ENCODE data around the gene CCDC17.

The CCDC17 gene
- total RNA-seq, result 3.5 to 5.4 (median 4.7) reads per million in 3 donors

DNA sequence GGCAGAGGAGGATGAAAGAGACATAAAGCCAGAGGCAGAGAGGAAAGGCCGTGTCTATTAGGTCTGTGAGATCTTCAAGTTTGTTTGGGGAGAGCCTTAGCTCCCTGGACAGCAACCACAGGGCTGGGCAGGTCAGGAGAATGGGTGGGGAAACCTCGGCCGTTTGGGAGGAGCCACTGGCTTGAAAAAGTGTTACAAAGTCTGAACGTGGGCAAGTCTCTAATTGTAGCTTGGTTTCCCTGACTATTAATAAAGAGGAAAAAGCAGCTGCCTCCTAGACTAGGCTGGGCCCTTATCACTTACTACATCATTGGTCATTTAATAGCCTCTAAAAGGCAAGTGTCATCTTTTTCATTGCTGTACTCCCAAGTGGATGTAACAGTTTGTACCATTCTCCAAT is at the start of gene CCDC17:
CCDC17 (minus strand) TSS at position 83 of the 400 bp plus-strand sequence. CDS start 145 bp downstream, outside the sequence.
- Histone ChIP-seq H3K4me1 (ENCODE audit: control insufficient read depth, insufficient read depth, low read length, poor library complexity, severe bottlenecking) (no peaks in the 10 kb centered on the region), H3K4me3 (ENCODE audit: insufficient read depth, low read depth, low read length, poor library complexity, severe bottlenecking) (no peak within 1 kb of the TSS), H3K27ac (ENCODE audit: insufficient read depth, low read length, poor library complexity, severe bottlenecking) (no peak within 1 kb of the TSS), H3K36me3 (ENCODE audit: control insufficient read depth, insufficient read depth, low read length) (peaks cover 28% of the 10 kb centered on the region), H3K27me3 (replicated peaks; ENCODE audit: control insufficient read depth, insufficient read depth, low read length, poor library complexity, severe bottlenecking) (no peaks in the 10 kb centered on the region), H3K9me3 (ENCODE audit: control insufficient read depth, low read length) (no peaks in the 10 kb centered on the region)
- DNase-seq, result no peak

DNA sequence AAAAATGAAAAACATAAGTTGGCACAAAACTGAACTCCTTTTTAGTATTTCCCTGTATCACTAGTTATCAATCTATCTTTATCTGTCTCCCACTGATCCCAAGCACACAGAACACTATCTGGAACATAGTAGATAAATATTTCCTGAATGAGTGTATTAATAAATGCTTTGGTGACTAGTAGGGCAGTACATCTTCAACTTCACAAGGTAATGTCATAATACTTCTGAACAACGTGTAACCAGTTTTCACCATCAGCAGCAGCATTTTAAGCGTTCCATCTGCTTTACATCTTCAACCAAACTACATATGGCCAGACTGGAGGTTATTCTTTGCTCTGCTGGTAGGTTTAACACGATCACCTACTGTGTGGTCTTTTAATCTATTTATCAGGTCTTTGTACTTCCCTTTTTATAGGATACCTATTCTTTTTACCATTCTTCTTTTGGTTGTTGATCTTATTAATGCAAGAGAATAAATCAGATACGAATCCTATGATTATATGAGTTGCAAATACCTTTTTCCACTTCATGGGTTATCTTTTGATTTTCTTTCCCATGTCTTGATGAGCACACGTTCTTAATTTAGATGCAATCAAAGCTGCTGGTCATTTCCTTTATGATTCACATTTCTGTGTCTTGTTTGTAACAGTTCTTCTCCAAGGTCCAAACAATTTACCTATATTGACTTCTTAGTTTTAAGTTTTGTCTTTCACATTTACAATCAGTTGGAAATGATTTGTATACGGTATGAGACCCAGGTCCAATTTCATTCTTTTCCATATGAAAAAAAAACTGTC is 46.2 kb upstream of the CCDC17 start:
- H3K4me3 ChIP-seq (ENCODE audit: insufficient read depth, low read depth, low read length, poor library complexity, severe bottlenecking), result no peak overlapping the region
- H3K9me3 ChIP-seq (ENCODE audit: control insufficient read depth, low read length), result no peaks in the 10 kb centered on the region
- H3K36me3 ChIP-seq (ENCODE audit: control insufficient read depth, insufficient read depth, low read length), result no peaks in the 10 kb centered on the region
- DNase-seq, result no peak
- no peak overlapping the region for H3K27ac ChIP-seq (ENCODE audit: insufficient read depth, low read length, poor library complexity, severe bottlenecking)
- no peaks in the 10 kb centered on the region for H3K27me3 ChIP-seq (replicated peaks; ENCODE audit: control insufficient read depth, insufficient read depth, low read length, poor library complexity, severe bottlenecking)
- H3K4me1 ChIP-seq (ENCODE audit: control insufficient read depth, insufficient read depth, low read length, poor library complexity, severe bottlenecking), result no peaks in the 10 kb centered on the region

DNA sequence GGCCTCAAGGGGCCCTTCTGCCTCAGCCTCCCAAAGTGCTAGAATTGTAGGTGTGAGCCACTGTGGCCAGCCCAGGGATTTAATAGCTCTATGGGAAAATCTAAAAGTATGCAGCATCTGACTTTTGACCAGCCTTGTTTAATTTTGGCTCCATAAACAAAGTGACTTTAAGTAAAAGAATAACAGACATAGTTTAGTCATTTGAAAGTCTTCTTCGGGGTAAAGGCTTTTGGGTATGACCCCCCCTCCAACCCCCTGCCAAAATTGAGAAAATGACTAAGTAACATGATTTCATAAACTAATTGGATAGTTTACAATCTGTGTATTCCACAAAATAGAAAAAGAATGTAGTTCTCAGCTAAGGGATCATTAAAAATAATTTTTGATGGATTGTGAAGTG is 45.5 kb upstream of the CCDC17 start:
- Histone ChIP-seq H3K36me3 (ENCODE audit: control insufficient read depth, insufficient read depth, low read length) (no peaks in the 10 kb centered on the region), H3K9me3 (ENCODE audit: control insufficient read depth, low read length) (no peaks in the 10 kb centered on the region), H3K4me3 (ENCODE audit: insufficient read depth, low read depth, low read length, poor library complexity, severe bottlenecking) (no peak overlapping the region), H3K27ac (ENCODE audit: insufficient read depth, low read length, poor library complexity, severe bottlenecking) (no peak overlapping the region), H3K27me3 (replicated peaks; ENCODE audit: control insufficient read depth, insufficient read depth, low read length, poor library complexity, severe bottlenecking) (no peaks in the 10 kb centered on the region), H3K4me1 (ENCODE audit: control insufficient read depth, insufficient read depth, low read length, poor library complexity, severe bottlenecking) (no peaks in the 10 kb centered on the region)
- no peak for DNase-seq

DNA sequence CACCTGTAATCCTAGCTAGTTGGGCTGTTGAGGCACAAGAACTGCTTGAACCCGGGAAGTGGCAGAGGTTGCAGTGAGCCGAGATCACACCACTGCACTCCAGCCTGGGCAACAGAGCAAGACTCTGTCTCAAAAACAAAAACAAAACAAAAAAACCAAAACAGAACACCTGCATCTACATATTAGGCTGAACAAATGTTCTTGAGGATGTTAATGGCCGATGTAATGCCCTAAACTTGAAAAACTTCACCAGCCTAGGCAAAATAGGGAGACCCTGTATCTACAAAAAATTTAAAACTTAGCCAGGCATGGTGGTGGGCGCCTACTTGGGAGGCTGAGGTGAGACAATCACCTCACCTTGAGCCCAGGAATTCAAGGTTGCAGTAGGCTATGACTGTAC is 44.7 kb upstream of the CCDC17 start:
- H3K27ac ChIP-seq (ENCODE audit: insufficient read depth, low read length, poor library complexity, severe bottlenecking), result no peak overlapping the region
- H3K36me3 ChIP-seq (ENCODE audit: control insufficient read depth, insufficient read depth, low read length), result no peaks in the 10 kb centered on the region
- no peak overlapping the region for H3K4me3 ChIP-seq (ENCODE audit: insufficient read depth, low read depth, low read length, poor library complexity, severe bottlenecking)
- no peak for DNase-seq
- no peaks in the 10 kb centered on the region for H3K4me1 ChIP-seq (ENCODE audit: control insufficient read depth, insufficient read depth, low read length, poor library complexity, severe bottlenecking)
- no peaks in the 10 kb centered on the region for H3K9me3 ChIP-seq (ENCODE audit: control insufficient read depth, low read length)
- no peaks in the 10 kb centered on the region for H3K27me3 ChIP-seq (replicated peaks; ENCODE audit: control insufficient read depth, insufficient read depth, low read length, poor library complexity, severe bottlenecking)

DNA sequence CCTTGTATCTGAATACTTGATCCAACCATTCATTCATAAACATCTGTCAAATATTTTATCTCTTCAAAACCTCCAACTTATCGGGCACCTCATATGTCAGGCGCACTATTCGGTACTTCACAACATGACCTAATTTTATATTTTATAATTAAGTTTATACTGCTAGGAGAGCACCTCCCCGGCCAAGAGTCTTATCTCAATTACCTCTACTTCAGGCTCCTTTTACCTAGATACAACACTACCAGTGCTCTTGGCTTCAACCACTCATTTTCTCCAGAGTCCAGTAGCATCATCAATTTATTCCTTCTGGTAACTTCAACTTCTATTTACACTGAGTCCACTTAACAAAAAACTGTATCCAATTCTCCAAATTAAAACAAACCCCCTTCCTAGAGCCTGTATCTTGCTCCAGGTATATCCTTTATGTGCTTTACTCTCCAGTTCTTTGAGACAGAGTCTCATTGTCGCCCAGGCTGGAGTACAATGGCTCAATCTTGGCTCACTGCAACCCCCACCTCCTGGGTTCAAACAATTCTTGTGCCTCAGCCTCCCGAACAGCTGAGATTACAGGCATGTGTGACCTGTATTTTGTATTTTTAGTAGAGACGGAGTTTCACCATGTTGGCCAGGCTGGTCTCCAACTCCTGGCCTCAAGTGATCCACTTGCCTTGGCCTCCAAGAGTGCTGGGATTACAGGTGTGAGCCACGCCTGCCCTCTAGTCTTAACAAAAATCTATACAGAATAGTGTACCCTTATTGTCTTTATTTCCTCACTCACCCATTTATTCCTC is 43.7 kb upstream of the CCDC17 start:
- H3K36me3 ChIP-seq (ENCODE audit: control insufficient read depth, insufficient read depth, low read length), result no peaks in the 10 kb centered on the region
- no peak overlapping the region for H3K27ac ChIP-seq (ENCODE audit: insufficient read depth, low read length, poor library complexity, severe bottlenecking)
- H3K9me3 ChIP-seq (ENCODE audit: control insufficient read depth, low read length), result no peaks in the 10 kb centered on the region
- H3K4me3 ChIP-seq (ENCODE audit: insufficient read depth, low read depth, low read length, poor library complexity, severe bottlenecking), result no peak overlapping the region
- H3K4me1 ChIP-seq (ENCODE audit: control insufficient read depth, insufficient read depth, low read length, poor library complexity, severe bottlenecking), result no peaks in the 10 kb centered on the region
- no peak for DNase-seq
- H3K27me3 ChIP-seq (replicated peaks; ENCODE audit: control insufficient read depth, insufficient read depth, low read length, poor library complexity, severe bottlenecking), result no peaks in the 10 kb centered on the region

DNA sequence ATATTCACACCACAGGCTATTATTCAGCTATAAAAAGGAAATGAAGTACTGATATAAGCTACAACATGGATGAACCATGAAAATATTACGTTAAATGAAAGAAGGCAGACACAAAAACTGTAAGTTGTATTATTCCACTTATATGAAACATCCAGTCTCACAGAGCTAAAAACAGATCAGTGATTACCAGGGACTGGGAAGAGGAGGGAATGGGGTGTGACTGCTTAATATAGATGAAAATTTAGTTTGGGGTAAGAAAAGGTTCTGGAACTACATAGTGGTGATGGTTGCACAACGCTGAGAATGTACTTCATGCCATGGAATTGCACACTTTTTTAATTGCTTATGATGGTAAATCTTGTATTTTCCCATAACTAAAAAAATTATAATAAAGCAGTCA is 43.0 kb upstream of the CCDC17 start:
- Histone ChIP-seq H3K9me3 (ENCODE audit: control insufficient read depth, low read length) (no peaks in the 10 kb centered on the region), H3K4me3 (ENCODE audit: insufficient read depth, low read depth, low read length, poor library complexity, severe bottlenecking) (no peak overlapping the region), H3K27ac (ENCODE audit: insufficient read depth, low read length, poor library complexity, severe bottlenecking) (no peak overlapping the region), H3K27me3 (replicated peaks; ENCODE audit: control insufficient read depth, insufficient read depth, low read length, poor library complexity, severe bottlenecking) (no peaks in the 10 kb centered on the region), H3K36me3 (ENCODE audit: control insufficient read depth, insufficient read depth, low read length) (no peaks in the 10 kb centered on the region), H3K4me1 (ENCODE audit: control insufficient read depth, insufficient read depth, low read length, poor library complexity, severe bottlenecking) (no peaks in the 10 kb centered on the region)
- no peak for DNase-seq

DNA sequence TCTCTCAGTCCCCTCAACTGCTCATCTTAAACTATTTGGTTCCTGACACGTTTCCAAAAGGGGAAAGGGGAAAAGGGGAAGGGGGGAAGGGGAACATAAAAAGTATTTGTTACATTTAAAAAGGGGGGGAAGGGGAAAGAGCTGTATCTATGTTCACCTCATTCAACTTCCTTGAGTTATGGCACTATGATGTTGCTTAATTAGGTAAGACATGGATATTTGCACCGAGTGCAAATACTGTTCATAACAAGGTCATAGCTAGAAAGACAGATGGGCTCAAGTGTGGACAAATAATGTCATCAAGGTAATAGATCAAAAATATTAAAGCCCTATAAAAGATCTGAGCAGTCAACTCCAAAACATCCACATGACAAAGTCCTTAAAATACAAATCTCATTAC is 36.5 kb upstream of the CCDC17 start:
- Histone ChIP-seq H3K4me1 (ENCODE audit: control insufficient read depth, insufficient read depth, low read length, poor library complexity, severe bottlenecking) (no peaks in the 10 kb centered on the region), H3K36me3 (ENCODE audit: control insufficient read depth, insufficient read depth, low read length) (peaks cover 50% of the 10 kb centered on the region), H3K27me3 (replicated peaks; ENCODE audit: control insufficient read depth, insufficient read depth, low read length, poor library complexity, severe bottlenecking) (no peaks in the 10 kb centered on the region), H3K27ac (ENCODE audit: insufficient read depth, low read length, poor library complexity, severe bottlenecking) (no peak overlapping the region), H3K4me3 (ENCODE audit: insufficient read depth, low read depth, low read length, poor library complexity, severe bottlenecking) (no peak overlapping the region), H3K9me3 (ENCODE audit: control insufficient read depth, low read length) (no peaks in the 10 kb centered on the region)
- DNase-seq, result no peak

DNA sequence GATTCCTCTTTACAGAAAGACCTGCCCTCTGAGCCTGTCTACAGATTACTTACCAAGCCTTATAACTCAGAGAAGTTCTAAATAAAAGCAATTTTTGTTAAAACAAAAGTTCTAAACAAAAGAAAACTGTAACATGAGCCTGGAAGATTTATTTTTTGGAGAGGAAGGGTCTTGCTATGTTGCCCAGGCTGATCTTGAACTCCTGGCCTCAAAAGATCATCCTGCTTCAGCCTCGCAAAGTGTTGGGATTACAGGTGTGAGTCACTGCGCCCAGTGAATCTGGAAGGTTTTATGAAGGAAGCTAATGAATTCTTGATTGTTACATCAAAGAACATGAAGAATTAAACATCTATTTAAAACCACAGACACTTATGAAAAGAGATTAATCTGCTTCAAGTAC is 35.4 kb upstream of the CCDC17 start:
- peaks cover 61% of the 10 kb centered on the region for H3K36me3 ChIP-seq (ENCODE audit: control insufficient read depth, insufficient read depth, low read length)

DNA sequence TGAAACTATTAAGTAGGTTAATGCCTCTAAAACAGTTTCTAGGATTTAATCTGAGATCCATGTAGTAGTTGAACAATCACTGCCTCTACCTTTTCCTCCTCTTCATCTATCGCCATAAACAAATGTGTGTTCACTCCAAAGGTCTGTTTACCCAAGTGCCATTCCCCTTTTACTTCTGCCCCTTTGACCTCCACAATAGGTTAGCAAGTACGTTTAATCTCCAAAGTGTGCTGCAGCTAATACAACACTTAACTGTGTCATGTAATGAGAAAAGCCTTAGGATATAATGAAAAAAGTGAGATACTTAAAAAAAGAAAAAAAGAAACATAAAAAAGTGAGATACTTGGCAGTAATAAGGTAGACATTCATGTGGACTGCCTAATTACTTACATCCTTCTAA is 34.3 kb upstream of the CCDC17 start:
- Histone ChIP-seq H3K27me3 (replicated peaks; ENCODE audit: control insufficient read depth, insufficient read depth, low read length, poor library complexity, severe bottlenecking) (no peaks in the 10 kb centered on the region), H3K36me3 (ENCODE audit: control insufficient read depth, insufficient read depth, low read length) (peaks cover 68% of the 10 kb centered on the region), H3K27ac (ENCODE audit: insufficient read depth, low read length, poor library complexity, severe bottlenecking) (no peak overlapping the region), H3K9me3 (ENCODE audit: control insufficient read depth, low read length) (no peaks in the 10 kb centered on the region), H3K4me3 (ENCODE audit: insufficient read depth, low read depth, low read length, poor library complexity, severe bottlenecking) (no peak overlapping the region), H3K4me1 (ENCODE audit: control insufficient read depth, insufficient read depth, low read length, poor library complexity, severe bottlenecking) (no peaks in the 10 kb centered on the region)
- no peak for DNase-seq

More for the DNA sequence above, 35.4 kb upstream of the CCDC17 start:
- no peak for DNase-seq
- Histone ChIP-seq H3K4me3 (ENCODE audit: insufficient read depth, low read depth, low read length, poor library complexity, severe bottlenecking) (no peak overlapping the region), H3K27ac (ENCODE audit: insufficient read depth, low read length, poor library complexity, severe bottlenecking) (no peak overlapping the region), H3K4me1 (ENCODE audit: control insufficient read depth, insufficient read depth, low read length, poor library complexity, severe bottlenecking) (no peaks in the 10 kb centered on the region), H3K27me3 (replicated peaks; ENCODE audit: control insufficient read depth, insufficient read depth, low read length, poor library complexity, severe bottlenecking) (no peaks in the 10 kb centered on the region), H3K9me3 (ENCODE audit: control insufficient read depth, low read length) (no peaks in the 10 kb centered on the region)

DNA sequence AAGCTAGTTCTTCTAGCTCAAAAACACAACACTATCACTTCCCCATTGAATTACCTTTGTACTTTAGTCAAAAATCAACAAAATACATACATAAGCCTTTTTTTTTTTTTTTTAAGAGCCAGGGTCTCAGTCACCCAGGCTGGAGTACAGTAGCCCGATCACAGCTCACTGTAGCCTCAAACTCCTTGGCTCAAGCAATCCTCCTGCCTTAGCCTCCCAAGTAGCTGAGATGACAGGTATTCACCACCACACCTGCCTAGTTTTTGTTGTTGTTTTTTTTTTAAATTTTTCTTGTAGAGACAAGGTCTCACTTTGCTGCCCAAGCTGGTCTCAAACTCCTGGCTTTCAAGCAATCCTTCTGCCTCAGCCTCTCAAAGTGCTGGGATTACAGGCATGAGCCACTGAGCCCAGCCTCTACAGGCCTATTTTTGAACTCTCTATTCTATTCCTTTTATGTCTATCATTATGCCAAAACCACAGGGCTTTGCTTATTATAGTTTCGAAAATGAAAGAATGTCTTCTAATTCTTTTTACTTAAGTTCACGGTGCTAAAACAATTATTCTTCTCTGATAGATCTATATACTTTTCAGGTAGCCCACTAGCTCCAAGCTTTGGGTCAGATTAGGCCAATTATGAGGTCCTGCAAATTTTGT is 32.8 kb upstream of the CCDC17 start:
- Histone ChIP-seq H3K4me1 (ENCODE audit: control insufficient read depth, insufficient read depth, low read length, poor library complexity, severe bottlenecking) (no peaks in the 10 kb centered on the region), H3K36me3 (ENCODE audit: control insufficient read depth, insufficient read depth, low read length) (peaks cover 78% of the 10 kb centered on the region), H3K4me3 (ENCODE audit: insufficient read depth, low read depth, low read length, poor library complexity, severe bottlenecking) (no peak overlapping the region), H3K9me3 (ENCODE audit: control insufficient read depth, low read length) (no peaks in the 10 kb centered on the region), H3K27me3 (replicated peaks; ENCODE audit: control insufficient read depth, insufficient read depth, low read length, poor library complexity, severe bottlenecking) (no peaks in the 10 kb centered on the region), H3K27ac (ENCODE audit: insufficient read depth, low read length, poor library complexity, severe bottlenecking) (no peak overlapping the region)
- no peak for DNase-seq

All from effector memory CD4-positive, alpha-beta T cell (primary cell).